AG04450 (cell line): ENCODE measurements around the gene EPHA3. TPM values are rescaled to one million over a fixed set of nuclear protein-coding genes. Genes with fewer than 3 reads are reported as not detected.

Experiments
- CTCF ChIA-PET: fragments of 300-600, 350-600 bp; formaldehyde crosslinking; extraction: SDS; loops from one replicate; lab custom pipeline; 2022; ENCODE audit warnings: antibody characterized with exemption, inconsistent platforms; lab: Charles Lee
- POLR2A ChIA-PET: fragments of 350-600 bp; formaldehyde crosslinking; extraction: SDS; loops from one replicate; lab custom pipeline; 2021; ENCODE audit warnings: antibody characterized with exemption, inconsistent platforms; lab: Yijun Ruan, JAX
- DNase-seq: peaks from one replicate; pipeline ENCODE4 v3.0.0-alpha.2; 2011; ENCODE audit warnings: low read depth, low spot score
- H3K27ac ChIP-seq: one replicate; pipeline ENCODE4 v1.5.1; 2012; ENCODE audit warnings: low read depth, low read length, control low read depth
- H3K27me3 ChIP-seq: one replicate; pipeline ENCODE4 v1.6.0; 2012; ENCODE audit warnings: low read length; ENCODE audit not compliant: control insufficient read depth, insufficient read depth
- H3K4me3 ChIP-seq: 2 replicates; pipeline ENCODE4 v1.5.1; 2011; ENCODE audit warnings: mild to moderate bottlenecking, low read depth, low read length, control low read depth
- H3K9me3 ChIP-seq: 2 replicates; pipeline ENCODE4 v1.5.1; 2012; ENCODE audit warnings: low read length; ENCODE audit not compliant: control insufficient read depth, insufficient read depth
- CTCF ChIP-seq: IDR thresholded peaks from 2 replicates; pipeline ENCODE4 v1.5.1; 2011; ENCODE audit warnings: low read depth, low read length, control low read depth, inconsistent platforms
- polyA plus RNA-seq: library from polyadenylated mRNA; depleted of rRNA; stranded (reverse); fragments of >200 nt; gene quantifications from 2 replicates; pipeline ENCODE4 v1.2.3, GENCODE V29; 2011

EPHA3 gene
- polyA plus RNA-seq, 1 experiment: 0.04 TPM

GRCh38 chr3:89217148-89217685 lies 109.8 kb downstream of the EPHA3 start:
- H3K9me3 ChIP-seq: no peaks in the 10 kb centered on the region
- H3K27ac ChIP-seq: no peak overlapping the region
- ChIA-PET POLR2A (no interaction called here), CTCF (no interaction called here)
- no peak for TF ChIP-seq CTCF
- H3K4me3 ChIP-seq: no peak overlapping the region
- H3K27me3 ChIP-seq: no peaks in the 10 kb centered on the region
- DNase-seq: no peak

GRCh38 chr3:89221924-89222323 lies 114.5 kb downstream of the EPHA3 start:
- ChIA-PET CTCF (no interaction called here), POLR2A (no interaction called here)
- no peak for DNase-seq
- no peak for TF ChIP-seq CTCF
- no peaks in the 10 kb centered on the region for H3K9me3 ChIP-seq
- no peaks in the 10 kb centered on the region for H3K27me3 ChIP-seq
- no peak overlapping the region for H3K27ac ChIP-seq
- no peak overlapping the region for H3K4me3 ChIP-seq

GRCh38 chr3:89223188-89223587 lies 115.8 kb downstream of the EPHA3 start:
- H3K4me3 ChIP-seq: no peak overlapping the region
- no peaks in the 10 kb centered on the region for H3K9me3 ChIP-seq
- no peak overlapping the region for H3K27ac ChIP-seq
- CTCF ChIA-PET: no interaction called here
- POLR2A ChIA-PET: no interaction called here
- H3K27me3 ChIP-seq: no peaks in the 10 kb centered on the region
- no peak for TF ChIP-seq CTCF
- DNase-seq: no peak

GRCh38 chr3:89227218-89227617 lies 119.8 kb downstream of the EPHA3 start:
- CTCF ChIA-PET: no interaction called here
- peak; percentile 7 for DNase-seq
- H3K27ac ChIP-seq: no peak overlapping the region
- POLR2A ChIA-PET: no interaction called here
- no peaks in the 10 kb centered on the region for H3K27me3 ChIP-seq
- no peaks in the 10 kb centered on the region for H3K9me3 ChIP-seq
- H3K4me3 ChIP-seq: no peak overlapping the region
- TF ChIP-seq CTCF: no peak

- no peak for DNase-seq
- ChIA-PET POLR2A (no interaction called here), CTCF (no interaction called here)
- Histone ChIP-seq H3K27ac (no peak overlapping the region), H3K9me3 (no peaks in the 10 kb centered on the region), H3K27me3 (no peaks in the 10 kb centered on the region), H3K4me3 (no peak overlapping the region)
- no peak for TF ChIP-seq CTCF
Observed at GRCh38 chr3:89227634-89228033, 120.2 kb downstream of the EPHA3 start.
